ENCODE data around the gene ARHGAP8.

DNA sequence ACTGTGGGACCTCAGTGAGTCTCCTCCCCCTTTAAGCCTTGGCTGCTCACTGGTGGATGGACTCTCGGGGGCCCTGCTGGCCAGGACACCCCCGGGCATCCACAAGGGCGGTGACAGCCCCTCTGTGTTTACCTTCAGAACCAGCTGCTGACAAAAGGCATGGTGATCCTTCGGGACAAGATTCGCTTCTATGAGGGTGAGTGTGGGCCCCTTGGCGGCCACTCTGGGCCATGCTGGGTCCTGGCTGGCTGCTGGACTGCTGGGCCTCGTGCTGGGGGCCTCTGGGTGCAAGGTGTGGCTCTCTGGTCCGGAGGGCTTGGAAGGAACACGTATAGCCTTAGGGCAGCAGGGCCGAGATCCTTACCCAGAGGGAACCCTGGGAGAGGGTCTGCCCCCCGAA, 25.9 kb upstream of the ARHGAP8 start:
- TF ChIP-seq, protein P1, sequence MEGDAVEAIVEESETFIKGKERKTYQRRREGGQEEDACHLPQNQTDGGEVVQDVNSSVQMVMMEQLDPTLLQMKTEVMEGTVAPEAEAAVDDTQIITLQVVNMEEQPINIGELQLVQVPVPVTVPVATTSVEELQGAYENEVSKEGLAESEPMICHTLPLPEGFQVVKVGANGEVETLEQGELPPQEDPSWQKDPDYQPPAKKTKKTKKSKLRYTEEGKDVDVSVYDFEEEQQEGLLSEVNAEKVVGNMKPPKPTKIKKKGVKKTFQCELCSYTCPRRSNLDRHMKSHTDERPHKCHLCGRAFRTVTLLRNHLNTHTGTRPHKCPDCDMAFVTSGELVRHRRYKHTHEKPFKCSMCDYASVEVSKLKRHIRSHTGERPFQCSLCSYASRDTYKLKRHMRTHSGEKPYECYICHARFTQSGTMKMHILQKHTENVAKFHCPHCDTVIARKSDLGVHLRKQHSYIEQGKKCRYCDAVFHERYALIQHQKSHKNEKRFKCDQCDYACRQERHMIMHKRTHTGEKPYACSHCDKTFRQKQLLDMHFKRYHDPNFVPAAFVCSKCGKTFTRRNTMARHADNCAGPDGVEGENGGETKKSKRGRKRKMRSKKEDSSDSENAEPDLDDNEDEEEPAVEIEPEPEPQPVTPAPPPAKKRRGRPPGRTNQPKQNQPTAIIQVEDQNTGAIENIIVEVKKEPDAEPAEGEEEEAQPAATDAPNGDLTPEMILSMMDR (conservative IDR thresholded peaks at IDR 0.05 in 1 of 2, IDR thresholded peaks at IDR 0.05 in 1 of 2; ENCODE audit: low read depth in 1 of 2, low read length in 2 of 2): no peak
- TF ChIP-seq EZH2 (IDR thresholded peaks at IDR 0.05; ENCODE audit: low read length, missing control alignments): no peak
